GM19455 (cell line): ENCODE data around the gene FAM118B.
"Not testable (repeated sequence)": the region's sequence is repeated elsewhere in the genome, so short reads cannot be mapped to it uniquely, and the experiment has no call there.

Experiments
- ATAC-seq: cut with Tn5 transposase; IDR thresholded peaks from one replicate; pipeline ENCODE4 v1.9.1; 2021; ENCODE audit not compliant: unreplicated experiment

Gene FAM118B

DNA sequence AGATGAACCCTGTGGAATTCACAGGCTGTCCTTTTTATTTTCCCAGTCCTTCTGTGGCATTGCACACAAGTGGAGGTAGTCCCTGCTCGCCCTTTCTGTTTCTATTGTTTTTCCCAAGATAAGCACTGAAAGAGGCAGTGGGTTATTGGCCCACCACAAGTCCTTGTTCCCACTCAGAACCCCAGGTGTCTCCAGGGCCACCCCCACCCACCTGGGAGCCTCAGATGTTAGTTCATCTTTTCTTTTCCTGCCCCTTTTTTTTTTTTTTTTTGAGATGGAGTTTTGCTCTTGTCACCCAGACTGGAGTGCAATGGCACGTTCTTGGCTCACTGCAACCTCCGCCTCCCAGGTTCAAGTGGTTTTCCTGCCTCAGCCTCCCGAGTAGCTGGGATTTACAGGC is 97.2 kb downstream of the FAM118B start:
- not testable (repeated sequence) for ATAC-seq

DNA sequence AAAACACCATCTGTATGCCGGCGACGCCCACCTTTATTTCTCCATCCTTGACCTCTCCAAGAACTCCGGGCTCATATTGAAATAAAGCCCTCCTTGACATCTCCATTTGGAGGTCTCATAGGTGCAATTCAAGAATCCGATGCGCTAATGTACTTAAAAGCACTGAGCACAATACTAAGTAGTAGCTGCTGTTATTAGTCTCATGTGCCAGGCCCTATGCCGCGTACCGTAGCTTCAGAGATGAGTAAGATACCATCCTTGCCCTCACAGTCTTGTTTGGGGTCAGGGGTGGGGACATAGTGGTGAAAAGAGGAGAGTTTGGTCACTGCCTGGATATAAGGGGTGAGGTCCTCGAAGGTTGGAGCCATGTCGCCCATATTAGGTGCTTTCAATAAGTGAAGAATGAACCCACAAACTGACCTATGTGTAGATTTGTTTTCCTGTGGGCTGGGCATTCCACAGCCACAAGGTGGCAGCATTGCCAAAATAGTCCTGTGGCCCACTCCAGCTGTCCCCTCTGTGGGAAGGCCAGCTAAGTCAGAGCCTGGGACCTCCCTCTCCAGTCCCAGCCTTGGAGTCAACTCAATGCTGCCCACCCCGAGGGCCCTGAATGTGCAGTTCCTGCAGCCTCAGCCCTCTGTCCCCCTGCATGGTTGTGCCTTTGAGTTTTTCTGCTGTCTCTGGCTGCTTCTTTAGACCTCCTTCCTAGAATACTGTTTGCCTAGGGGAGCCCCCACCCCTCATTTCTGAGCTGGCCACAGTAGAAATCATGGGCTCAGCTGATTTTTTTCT is 98.8 kb downstream of the FAM118B start:
- no peak for ATAC-seq

DNA sequence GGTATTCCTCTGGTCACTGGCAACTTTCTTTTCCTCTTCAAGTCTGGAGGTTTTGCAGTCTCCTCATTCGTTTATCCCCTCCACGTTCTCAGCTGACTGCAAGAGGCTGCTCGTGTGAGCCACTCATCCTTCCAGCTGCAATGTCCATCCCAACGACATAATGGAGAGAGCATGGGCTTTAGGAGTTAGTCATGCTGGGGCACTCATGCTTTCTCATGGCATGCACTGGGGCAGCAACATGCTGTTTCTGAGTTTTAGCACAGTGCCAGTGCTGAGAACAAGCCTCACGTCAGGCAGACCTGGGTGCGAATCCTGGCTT is 99.4 kb downstream of the FAM118B start:
- ATAC-seq = no peak

DNA sequence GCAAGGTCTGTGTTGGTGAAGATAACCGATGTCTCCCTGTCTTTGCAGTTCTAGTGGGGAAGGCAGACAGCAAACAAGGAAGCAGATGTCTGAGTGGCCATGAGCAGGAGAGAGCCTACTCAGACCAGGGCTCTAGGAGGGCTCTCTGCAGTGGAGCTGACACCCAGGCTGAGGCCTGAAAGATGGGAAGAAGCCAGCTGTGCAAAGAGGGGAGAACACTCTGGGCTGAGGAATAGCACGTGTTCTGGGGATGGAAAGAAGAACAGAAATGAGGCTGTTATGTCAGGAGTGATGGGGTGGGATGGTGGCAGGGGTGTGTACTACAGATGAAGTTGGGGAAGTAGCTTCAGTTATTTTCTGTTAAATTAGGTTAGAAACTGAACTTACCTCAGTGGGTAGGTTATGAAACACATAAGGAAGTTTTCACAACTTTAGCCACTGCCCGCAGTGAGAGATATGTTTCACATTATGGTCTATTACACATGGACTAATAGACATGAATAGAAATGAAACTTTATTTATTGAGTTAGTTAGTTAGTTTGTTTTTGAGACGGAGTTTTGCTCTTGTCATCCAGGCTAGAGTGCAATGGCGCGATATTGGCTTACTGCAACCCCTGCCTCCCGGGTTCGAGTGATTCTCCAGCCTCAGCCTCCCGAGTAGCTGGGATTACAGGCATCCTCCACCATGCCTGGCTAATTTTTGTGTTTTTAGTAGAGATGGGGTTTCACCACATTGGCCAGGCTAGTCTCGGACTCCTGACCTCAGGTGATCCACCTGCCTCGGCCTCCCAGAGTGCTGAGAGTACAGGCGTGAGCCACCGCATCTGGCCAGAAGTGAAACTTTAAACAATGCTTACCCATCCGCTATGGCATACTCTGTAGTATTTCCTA is 100.1 kb downstream of the FAM118B start:
- ATAC-seq = peak; percentile 64
